HG03439 (cell line): ENCODE results near the gene MAD1L1.
A peak's percentile ranks its signal among the peaks of the same experiment; 100 is the strongest.

ENCODE experiments used
- ATAC-seq: cut with Tn5 transposase; IDR thresholded peaks from one replicate; pipeline ENCODE4 v1.9.1; 2021; ENCODE audit warnings: mild to moderate bottlenecking, moderate library complexity; ENCODE audit not compliant: unreplicated experiment

The MAD1L1 gene

DNA sequence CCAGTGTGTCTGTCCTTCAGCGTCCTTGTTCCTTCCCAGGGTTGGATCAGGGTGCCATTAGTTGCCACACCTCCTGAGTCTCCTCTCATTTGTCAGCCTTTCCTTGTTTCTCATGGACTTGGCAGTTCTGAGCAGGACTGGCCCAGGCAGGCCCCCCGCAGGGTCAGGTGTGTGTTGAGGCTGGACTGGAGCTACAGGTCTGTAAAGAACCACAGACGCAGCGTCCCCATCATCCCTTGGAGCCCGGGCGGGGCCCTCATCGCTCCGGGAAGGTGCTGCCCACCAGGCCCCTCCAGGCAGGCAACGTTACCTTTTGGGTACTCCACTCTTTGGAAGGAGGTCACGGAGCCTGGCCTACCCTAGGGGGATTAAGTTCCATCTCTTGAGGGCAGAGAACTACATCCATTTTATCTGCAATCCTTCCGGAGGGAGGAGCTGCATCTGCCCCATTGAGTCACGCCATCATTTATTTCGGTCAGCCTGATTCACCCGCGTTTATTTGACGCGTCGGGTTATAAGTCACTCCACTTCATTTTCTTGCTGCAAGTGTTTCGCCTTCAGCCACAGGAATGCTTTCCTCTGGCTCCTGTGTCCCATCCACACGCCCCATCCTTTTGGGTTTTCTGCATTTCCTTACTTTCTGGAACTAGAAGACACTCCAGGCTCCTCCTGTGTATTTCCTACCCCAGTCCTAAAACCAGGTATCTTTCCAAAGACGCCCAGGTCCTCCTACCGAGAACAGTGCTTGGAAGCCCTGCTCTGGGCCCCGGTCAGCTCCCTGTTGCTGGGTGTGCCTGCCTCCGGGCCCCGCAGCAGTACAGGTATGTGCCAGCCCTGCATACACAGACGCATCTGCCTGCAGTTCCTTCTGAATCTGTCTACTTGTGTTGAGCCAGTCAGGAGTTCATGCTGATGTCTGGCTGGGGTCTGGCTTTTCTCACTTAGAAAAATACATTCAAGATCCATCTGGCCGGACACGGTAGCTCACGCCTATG is 141.9 kb downstream of the MAD1L1 start:
- no peak for ATAC-seq

DNA sequence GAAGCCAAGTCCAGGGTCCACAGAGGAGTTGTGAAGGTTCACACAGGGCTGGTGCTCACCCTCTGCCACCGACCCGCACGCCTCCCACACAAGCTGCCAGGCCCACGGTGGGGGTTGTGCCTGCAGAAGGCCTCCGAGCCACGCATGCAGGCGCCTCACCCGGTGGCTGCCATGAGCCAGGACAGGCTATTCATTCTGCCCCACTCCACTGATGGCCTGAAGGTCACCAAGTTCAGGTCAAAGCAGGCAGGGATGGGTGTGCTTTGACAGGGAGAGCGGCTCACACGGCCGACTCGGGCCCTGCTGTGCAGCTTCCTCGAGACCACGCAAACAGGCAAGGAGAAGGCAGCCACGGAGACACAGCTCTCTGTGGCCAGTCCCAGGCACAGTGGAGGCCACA is 143.9 kb downstream of the MAD1L1 start:
- no peak for ATAC-seq

DNA sequence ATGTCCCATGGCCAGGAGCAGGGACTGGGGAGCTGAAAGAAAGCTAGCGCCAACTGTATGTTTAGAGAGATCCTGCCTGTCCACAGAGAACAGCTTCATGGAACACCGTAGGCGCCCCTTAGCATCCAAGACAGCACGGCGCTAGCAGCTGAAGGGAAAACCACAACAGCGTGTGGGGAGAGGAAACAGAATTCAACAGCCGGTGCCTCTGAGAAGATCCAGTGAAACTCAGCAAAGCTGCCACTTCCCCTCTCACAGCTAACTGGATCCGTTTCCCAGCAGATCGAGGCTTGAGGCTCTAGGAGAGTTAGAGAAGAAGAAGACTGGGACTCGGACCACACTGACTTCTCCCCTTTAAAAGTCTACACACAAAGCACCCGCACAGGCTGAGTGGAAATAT is 145.0 kb downstream of the MAD1L1 start:
- ATAC-seq, result no peak

DNA sequence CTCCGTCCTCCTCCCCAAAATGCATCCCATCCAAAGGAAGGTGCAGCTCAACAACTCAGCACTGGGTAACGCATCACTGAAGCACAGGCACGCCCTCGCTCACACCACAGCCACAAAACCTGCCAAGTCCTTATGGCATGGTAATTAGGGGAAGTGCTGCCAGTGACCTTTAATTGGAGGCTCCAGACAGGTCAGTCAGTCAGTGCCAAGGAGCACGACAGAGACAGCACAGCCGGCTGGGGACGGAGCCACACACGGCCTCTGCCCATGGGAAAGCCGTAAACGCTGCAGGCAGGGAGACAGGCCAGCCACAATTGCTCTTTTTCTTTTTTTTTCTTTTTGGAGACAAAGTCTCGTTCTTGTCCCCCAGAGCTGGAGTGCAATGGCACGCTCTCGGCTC is 146.5 kb downstream of the MAD1L1 start:
- no peak for ATAC-seq

DNA sequence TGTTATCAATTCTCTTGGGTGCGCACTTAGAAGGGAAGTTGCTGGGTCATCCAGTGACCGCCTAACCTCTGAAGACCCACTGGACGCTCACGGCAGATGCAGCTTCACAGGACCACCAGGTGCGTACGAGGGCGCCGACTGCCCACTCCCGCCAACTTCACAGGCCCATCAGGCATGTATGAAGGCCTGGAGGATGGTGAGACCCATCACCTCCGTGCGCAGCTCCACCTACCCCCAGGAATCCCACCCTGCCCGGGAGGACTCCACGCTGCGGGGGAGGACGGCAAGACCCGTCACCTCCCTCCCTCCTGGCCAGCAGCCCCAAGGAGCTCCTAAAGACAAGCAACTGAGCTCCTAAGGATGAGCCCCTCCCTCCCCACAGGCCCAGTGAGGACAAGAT is 146.9 kb downstream of the MAD1L1 start:
- no peak for ATAC-seq

DNA sequence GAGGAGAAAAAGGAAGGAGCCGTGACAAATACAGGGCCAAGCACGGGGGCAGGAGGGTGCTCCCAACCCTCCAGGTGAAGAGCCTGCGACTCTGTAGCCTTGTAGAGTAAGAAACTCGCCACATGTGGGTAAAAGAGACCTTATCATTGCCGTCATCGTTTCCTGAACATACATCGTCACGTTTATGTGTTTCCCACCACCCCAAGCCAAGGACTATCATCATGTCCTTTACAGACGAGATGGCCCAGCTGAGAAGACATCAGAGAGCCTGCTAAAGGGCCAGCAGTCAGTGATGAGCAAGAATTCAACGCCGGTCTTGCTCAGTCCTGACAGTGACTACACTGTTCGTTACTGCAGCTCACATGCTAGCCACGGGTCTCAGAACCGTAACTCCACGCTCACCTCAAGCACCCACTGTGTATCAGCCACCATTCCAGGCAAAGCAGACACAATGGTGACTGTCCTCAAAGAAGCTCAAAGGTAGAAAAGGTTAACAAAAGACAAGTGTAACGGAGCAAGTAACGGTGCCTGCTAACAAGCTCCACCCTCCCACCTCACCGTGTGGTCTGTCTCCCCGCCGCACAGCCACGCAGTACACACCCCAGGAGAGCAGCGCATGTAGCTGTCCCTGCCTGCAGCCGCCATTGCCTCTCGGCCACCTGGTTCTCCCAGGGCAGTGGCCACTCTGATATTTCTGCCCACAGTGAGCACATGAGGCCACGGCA is 147.8 kb downstream of the MAD1L1 start:
- no peak for ATAC-seq

DNA sequence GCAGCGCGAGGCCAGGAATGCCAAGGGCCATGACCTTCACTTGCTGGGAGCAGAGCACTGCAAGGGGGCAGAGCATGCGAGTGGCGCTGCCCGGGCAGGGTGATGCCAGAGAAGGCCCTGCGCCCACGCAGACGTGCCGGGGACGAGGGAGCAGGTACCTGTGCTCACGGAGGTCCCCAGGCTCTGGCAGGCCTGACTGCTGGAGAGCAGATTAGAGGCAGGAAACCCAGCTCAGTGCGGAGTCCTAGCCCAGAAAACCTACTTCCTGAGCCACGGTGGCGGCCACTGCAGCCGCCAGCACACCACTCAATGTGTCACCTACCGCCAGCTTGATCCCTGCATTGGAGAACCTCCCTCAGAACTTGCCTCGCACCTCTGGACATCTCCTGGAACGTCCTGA is 148.4 kb downstream of the MAD1L1 start:
- ATAC-seq, result no peak

DNA sequence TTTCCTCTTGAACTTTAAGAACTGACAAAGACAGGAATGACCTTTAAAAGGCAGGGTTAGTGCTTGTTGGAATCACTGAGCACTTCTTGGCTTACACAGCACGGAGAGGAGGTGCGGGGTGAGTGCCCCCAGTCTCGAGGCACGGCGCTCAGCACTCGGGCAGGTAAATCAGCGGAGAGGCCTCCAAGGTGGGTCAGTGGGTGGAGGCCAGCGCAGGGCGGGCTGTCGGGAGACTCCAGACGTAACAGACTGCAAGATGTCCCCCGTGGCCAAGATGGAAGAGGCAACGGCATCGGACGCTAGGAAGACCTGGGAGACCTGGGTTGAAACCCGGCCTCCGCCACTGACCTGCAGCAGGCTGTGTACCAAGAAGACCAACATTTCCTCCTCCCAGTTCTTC is 149.4 kb downstream of the MAD1L1 start:
- ATAC-seq, result no peak

DNA sequence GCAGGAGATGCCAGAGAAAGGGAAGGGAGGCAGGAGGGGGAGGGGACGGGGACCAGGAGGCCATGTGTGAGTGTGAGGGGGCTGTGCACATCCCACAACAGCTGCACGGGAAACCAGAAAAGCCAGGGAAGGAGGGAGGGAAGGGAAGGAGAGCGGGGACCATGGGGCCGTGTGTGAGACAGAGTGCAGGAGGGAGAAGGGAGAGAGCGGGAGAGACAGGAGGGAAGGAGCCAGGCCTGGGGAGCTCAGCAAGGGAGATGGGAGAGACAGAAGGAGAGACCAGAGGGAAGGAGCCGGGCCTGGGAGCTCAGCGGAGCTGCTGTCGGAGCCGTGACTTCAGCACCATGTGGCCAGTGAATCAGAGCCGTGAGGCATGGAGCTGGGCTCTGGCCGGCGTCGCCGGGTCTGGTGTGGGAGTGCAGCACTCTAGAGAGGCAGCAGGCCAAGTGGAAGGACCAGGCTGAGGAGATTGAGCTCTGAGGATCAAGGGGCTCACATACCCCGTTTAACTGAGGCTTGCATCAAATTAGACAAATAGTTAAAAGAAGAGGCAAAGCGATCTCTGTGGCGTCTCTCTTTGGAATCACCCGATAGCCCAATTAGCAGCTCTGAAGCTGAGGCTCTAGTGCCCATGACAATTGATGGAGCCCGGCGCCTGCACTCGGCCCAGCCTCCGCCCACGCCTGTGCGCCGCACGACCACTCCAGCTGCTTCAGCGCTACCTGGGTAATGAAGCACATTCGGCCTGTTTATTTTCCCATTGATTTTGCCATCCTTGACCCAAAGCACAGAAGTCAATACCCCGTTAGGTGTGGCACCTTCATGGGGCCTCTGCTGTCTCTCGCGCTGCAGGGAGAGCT is 150.4 kb downstream of the MAD1L1 start:
- no peak for ATAC-seq

DNA sequence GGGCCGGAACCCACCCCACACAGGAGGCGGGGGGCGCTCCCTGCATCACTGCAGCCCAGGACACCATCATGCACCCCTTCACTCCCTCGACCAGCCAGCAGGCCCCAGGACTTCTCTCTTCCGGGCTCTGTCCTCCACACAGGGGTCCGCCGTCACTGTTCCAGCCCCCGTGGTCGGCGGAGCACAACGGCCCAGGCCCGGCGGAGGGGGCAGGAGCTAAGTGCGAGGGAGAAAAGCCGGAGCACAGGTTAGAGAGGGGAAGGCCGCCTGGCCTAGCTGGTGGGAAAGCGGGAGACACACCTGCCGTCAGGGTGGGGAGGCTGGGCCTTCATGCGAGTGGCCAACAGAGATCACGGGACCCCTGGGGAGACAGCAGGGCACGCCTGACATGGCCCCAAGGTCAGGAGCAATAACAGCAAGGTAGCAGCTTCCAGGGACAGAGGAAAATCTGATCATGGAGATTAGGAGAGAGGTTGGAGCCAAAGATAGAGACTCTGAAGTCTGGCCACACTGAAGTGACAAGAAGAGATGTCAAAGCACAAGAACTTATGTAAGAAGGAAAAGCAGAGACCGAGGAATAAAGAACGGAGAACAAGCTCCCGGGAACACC is 151.1 kb downstream of the MAD1L1 start:
- ATAC-seq, result no peak

DNA sequence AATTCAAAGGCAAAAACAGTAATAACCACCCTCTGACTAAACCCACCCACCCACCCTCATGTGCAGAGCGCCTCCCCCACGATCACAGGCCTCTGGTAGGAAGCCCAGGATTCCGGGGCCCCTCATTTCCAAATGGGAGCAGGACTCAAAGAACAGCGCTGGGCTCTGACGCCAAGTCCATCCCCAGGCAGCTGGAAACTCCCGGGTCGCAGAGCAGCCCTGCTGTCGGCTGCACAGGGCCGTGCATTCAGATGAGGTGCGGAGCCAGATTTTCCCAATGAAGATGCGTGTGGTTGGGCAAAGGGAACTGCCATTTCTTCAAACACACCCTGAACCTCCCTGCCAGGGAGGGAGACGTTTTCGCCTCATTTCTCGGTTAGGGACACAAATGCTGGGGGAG is 152.3 kb downstream of the MAD1L1 start:
- ATAC-seq, result no peak

DNA sequence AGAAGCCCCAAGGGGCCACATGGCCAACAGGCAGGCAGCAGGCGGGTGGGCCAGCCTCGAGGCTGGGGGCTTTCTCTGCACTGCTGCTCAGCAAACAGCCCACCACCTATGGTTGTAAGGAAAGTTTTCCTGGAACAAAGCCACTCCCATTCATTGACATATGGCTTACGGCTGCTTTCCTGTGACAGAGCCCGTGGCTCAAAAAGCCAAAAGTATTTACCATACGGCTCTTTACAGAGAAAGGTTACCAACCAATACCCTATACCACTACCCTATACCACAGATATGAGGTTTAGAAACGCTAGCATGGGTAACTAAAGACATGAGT is 152.7 kb downstream of the MAD1L1 start:
- ATAC-seq, result no peak

DNA sequence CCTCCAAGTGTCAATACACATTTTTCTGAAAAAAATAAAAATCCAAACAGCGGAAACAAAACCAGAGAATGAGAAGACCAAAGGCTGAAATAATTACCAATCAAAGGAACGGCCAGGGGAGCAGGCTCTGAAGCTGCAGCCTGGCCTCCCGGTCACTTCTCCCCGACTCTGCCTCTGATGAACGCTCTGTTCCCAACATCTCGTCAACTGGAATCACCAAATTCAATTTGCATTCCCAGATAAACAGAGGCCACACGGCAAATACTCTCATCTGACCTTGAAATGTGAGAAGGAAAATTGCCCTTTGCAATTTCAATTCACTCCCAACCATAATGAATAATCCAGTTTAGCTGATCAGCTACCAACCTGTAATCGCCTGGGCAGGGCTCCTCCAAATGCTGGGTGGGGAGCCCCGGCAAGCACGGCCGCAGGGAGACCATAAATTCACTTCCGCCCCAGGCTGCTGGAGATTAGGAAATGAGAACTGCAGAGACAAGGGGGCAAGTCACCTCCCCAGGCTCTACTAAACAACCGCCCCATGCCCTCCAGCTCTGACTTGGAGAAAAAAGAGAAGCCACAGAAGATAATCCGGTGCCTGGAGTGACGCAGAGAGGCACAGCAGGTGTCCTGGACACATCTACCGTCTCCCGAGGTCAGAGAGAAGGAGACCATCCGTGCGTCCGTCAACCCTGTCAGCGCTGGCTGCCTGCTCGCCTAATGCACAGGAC is 153.2 kb downstream of the MAD1L1 start:
- ATAC-seq, result no peak

DNA sequence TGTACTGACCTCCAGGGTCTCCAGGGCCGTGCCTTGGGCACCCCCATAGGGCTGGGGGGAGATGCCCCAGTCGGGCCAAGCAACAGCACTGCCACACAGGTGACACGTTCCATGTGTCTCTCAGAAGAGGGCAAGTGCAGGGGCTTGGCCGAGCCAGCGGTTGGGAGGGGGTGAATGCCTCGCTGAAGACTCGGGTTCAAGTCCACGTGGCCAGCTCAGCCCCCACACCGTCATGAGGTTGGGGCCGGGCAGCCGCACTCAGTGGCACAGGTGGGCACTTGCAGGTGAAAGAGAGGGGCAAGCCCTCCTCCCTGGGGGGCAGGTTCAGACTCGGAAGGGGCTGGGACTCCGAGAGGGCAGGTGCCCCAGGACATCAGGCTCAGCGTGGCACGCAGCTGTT is 153.8 kb downstream of the MAD1L1 start:
- no peak for ATAC-seq

DNA sequence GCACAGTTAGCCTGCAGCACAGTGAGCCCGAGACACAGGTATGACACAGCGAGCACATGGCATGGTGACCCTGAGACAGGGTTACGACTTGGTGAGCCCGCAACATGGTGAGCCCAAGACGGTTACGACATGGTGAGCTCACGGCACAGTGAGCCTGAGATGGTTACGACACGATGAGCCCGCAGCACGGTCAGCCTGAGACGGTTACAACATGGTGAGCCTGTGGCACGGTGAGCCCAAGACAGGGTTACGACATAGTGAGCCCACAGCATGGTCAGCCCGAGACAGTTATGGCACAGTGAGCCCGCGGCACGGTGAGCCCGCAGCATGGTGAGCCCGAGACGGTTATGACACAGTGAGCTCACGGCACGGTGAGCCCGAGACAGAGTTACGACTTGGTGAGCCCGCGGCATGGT is 156.1 kb downstream of the MAD1L1 start:
- no peak for ATAC-seq

DNA sequence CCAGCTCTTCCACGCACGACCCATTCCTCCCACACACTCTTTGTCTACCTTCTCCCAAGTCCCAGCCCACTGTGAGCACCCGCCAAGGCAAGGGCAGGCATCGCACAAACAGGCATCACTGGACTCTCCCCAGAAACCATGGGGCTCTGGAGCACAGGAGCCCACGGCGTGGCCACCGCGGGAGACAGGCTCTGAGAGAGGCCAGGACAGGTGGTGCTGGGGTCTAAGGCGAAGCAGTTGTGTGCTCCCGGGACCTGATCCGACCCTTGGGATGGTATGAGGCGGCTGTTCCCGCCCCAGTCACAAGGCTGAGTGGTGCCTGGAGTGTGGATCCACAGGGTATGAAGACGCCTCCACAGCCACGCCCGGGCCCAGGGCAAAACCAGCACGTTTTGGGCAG is 156.9 kb downstream of the MAD1L1 start:
- no peak for ATAC-seq

DNA sequence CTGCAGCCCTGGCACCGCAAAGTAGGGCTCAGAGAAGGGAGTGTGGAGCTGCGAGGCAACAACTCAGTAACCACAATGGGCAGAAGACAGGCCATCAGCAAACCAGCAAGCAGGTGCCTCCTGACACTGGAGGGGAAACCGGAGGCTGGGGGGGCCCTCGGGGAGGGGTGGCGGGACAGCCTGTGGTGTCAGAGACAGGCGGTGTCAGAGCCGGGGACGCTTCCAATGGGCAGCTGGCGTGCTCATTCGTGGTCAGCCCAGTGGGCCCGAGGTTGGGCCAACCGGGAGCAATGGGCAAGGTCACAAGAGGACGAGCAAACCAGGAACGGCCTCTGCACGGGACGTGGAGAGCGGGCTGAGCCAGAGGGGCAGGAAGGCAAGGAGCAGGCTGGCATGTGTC is 158.1 kb downstream of the MAD1L1 start:
- no peak for ATAC-seq

DNA sequence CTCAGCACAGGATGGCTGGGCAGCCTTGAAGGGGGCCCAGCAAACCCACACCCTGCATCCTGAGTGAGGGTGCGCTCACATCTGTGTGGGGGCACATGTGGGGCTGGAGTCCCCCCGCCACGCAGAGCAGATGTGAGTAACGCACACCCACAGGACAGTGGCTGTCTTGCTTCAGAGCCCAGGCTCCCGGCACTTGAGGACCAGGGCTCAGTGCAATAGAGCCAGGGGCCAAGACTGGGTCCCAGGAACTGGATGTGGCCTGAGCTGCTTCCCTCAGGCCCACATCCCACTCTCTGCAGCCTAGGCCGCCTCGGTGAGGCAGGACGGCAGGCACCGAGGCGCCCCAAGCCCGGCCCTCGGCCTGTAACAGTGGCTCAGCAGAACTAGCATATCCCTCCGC is 159.9 kb downstream of the MAD1L1 start:
- no peak for ATAC-seq

DNA sequence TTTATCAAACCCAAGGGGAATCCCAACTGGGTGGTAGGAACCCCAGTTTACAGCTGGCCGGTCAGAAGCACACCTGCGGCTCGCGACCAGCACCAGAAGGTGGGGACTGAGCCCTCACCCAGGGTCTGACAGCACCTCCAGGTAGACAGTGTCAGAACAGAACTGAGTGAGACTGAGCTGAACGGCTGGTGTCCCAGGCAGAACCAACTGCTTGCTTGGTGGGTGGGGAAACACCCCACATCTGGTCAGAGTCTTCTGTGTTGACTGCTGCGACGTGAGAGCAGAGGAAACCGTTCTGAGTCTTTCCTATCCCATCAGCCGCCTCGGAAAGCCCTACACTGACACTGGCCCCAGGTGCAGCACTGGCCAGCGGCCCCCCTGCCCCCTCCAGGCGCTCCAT is 160.7 kb downstream of the MAD1L1 start:
- peak; percentile 81 for ATAC-seq

DNA sequence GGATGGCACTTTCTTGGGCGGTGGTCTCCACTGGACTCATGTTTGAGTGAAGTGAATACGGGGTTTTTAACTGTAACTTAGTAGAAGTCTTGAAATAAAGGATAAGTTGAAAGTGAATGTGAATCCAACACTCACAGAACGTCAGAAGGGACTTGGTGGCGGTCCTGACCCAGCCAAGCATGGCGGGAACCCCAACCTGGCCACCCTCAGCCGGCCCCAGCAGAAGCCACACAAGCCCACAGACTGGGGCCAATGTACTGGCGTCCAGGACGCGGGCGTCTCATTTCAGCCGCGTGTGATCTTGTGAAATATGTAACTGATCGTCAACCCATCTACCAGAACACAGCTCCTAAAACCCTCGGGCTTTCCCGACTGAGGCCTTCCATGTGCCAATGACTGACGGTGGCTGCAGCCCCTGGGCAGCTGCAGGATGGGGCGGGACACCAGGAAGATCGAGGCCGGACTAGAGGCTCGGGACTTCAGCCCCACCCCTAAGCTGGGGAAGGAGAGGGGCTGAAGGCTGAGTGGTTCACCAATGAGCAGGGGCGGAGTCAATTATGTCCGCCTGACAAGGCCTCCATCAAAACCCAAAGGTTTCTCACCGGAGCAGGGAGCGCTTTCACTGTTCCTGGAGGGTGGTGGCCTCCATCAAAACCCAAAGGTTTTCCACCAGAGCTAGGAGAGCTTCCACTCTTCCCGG is 161.5 kb downstream of the MAD1L1 start:
- ATAC-seq, result no peak
